Transverse colon (tissue), 4 donors: Measurements from ENCODE around the gene SLC39A11.

Source experiments
- EP300 ChIP-seq: sonication (generic); formaldehyde crosslinking; IDR thresholded peaks from one replicate; pipeline ENCODE4 v1.6.1; 2017; ENCODE audit warnings: antibody characterized with exemption, low read depth
- POLR2A ChIP-seq: fragments of 450-650 bp; IDR thresholded peaks from one replicate; pipeline ENCODE4 v1.6.1; 2016; ENCODE audit warnings: antibody characterized with exemption, mild to moderate bottlenecking, moderate library complexity
- POLR2AphosphoS5 ChIP-seq, 3 donors: sonication (generic); formaldehyde crosslinking; IDR thresholded peaks; one replicate each; pipeline ENCODE4 v1.6.1; 2016; ENCODE audit warnings: antibody characterized with exemption in 3 of 3
- TF ChIP-seq, protein P1 (sequence below), 5 experiments: fragments of 200-600 bp in 3 of 5; fragments of 450-650 bp in 2 of 5; sonication (generic) in 3 of 5; IDR thresholded peaks; 1 replicate in 2 of 5; 2 replicates in 3 of 5; pipeline ENCODE4 v1.5.1; 2016 to 2017; ENCODE audit warnings: antibody characterized with exemption in 5 of 5, inconsistent platforms in 3 of 5, mild to moderate bottlenecking in 2 of 5, moderate library complexity in 1 of 5

DNA sequence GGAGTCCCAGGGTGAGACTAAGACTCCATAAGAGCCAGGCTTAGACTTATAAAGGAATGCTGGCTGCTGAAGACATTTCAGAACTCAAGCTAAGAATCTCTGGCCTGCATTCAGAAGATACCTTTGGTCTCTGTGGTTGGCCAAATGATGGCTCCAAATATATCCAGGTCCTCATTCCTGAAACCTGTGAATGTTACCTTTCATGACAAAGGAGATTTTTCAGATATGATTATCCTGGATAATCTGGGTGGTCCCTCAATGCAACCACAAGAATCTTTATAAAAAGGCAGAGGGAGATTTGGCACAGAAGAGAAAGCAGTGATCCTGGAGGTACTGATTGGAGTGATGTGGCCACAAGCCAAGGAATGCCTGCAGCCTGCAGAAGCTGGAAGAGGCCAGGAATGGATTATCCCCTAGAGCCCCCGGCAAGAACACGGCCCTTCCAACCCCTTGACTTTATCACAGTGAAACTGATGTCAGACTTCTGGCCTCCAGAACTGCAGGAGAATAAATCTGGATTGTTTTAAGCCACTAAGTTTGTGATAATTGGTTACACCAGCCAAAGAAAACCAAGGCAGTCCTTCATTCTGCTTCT is 253.3 kb downstream of the SLC39A11 start:
- TF ChIP-seq, protein P1, sequence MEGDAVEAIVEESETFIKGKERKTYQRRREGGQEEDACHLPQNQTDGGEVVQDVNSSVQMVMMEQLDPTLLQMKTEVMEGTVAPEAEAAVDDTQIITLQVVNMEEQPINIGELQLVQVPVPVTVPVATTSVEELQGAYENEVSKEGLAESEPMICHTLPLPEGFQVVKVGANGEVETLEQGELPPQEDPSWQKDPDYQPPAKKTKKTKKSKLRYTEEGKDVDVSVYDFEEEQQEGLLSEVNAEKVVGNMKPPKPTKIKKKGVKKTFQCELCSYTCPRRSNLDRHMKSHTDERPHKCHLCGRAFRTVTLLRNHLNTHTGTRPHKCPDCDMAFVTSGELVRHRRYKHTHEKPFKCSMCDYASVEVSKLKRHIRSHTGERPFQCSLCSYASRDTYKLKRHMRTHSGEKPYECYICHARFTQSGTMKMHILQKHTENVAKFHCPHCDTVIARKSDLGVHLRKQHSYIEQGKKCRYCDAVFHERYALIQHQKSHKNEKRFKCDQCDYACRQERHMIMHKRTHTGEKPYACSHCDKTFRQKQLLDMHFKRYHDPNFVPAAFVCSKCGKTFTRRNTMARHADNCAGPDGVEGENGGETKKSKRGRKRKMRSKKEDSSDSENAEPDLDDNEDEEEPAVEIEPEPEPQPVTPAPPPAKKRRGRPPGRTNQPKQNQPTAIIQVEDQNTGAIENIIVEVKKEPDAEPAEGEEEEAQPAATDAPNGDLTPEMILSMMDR (IDR thresholded peaks at IDR 0.05) = no peak
- TF ChIP-seq EP300 (no peak), POLR2AphosphoS5 (IDR thresholded peaks at IDR 0.05) (no peak), POLR2A (no peak)
